ENCODE results near the gene HVCN1.

GRCh38 chr12:110733900-110734299 lies 45.0 kb upstream of the HVCN1 start:
- TF ChIP-seq CTCF (IDR thresholded peaks at IDR 0.05; ENCODE audit: low read depth, low read length) (no peak), EZH2phosphoT487 (IDR thresholded peaks at IDR 0.05; ENCODE audit: low read depth) (no peak)

Data from OCI-LY3 (cell line).